ENCODE results near the gene CCR7.
A peak's percentile ranks its signal among the peaks of the same experiment; 100 is the strongest.

Gene CCR7

GRCh38 chr17:40600486-40601046 is 35.3 kb upstream of the CCR7 start:
- H3K27ac ChIP-seq (ENCODE audit: extremely low read depth, low read depth, low read length) = no peak overlapping the region
- ChIA-PET POLR2A (no interaction called here), CTCF (interaction anchor here (0.7 kb wide), 1 partner anchor 1064 kb away, joined by 3 read pairs; no protein-coding TSS in a partner anchor)
- H3K36me3 ChIP-seq (ENCODE audit: control insufficient read depth in 2 of 2, insufficient read depth in 1 of 2, low read length in 2 of 2) = no peaks in the 10 kb centered on the region
- H3K4me3 ChIP-seq (ENCODE audit: low read depth, low read length) = no peak overlapping the region
- H3K4me1 ChIP-seq (ENCODE audit: control insufficient read depth, insufficient read depth, low read length) = no peaks in the 10 kb centered on the region
- H3K9me3 ChIP-seq (ENCODE audit: control insufficient read depth, insufficient read depth, low read depth, low read length) = no peaks in the 10 kb centered on the region
- no peak for TF ChIP-seq TRIM28 (IDR thresholded peaks at IDR 0.05; ENCODE audit: borderline replicate concordance, low read length)
- no peak for TF ChIP-seq ZNF777 (tag by site-specific recombination; IDR thresholded peaks at IDR 0.05; ENCODE audit: borderline replicate concordance)
- TF ChIP-seq, protein P1, sequence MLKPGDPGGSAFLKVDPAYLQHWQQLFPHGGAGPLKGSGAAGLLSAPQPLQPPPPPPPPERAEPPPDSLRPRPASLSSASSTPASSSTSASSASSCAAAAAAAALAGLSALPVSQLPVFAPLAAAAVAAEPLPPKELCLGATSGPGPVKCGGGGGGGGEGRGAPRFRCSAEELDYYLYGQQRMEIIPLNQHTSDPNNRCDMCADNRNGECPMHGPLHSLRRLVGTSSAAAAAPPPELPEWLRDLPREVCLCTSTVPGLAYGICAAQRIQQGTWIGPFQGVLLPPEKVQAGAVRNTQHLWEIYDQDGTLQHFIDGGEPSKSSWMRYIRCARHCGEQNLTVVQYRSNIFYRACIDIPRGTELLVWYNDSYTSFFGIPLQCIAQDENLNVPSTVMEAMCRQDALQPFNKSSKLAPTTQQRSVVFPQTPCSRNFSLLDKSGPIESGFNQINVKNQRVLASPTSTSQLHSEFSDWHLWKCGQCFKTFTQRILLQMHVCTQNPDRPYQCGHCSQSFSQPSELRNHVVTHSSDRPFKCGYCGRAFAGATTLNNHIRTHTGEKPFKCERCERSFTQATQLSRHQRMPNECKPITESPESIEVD (tag by site-specific recombination; IDR thresholded peaks at IDR 0.05) = no peak
- TF ChIP-seq ZSCAN16 (tag by site-specific recombination; IDR thresholded peaks at IDR 0.05) = no peak
- no peak for TF ChIP-seq GLIS2 (tag by site-specific recombination; IDR thresholded peaks at IDR 0.05)
- TF ChIP-seq, protein P2, sequence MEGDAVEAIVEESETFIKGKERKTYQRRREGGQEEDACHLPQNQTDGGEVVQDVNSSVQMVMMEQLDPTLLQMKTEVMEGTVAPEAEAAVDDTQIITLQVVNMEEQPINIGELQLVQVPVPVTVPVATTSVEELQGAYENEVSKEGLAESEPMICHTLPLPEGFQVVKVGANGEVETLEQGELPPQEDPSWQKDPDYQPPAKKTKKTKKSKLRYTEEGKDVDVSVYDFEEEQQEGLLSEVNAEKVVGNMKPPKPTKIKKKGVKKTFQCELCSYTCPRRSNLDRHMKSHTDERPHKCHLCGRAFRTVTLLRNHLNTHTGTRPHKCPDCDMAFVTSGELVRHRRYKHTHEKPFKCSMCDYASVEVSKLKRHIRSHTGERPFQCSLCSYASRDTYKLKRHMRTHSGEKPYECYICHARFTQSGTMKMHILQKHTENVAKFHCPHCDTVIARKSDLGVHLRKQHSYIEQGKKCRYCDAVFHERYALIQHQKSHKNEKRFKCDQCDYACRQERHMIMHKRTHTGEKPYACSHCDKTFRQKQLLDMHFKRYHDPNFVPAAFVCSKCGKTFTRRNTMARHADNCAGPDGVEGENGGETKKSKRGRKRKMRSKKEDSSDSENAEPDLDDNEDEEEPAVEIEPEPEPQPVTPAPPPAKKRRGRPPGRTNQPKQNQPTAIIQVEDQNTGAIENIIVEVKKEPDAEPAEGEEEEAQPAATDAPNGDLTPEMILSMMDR (tag by site-specific recombination; IDR thresholded peaks at IDR 0.05) = no peak
- no peak for TF ChIP-seq ZBTB7A (tag by site-specific recombination; IDR thresholded peaks at IDR 0.05; ENCODE audit: low read depth)
- no peak for TF ChIP-seq ZNF830 (tag by site-specific recombination; IDR thresholded peaks at IDR 0.05; ENCODE audit: low read depth)

GRCh38 chr17:40599468-40599763 is 34.1 kb upstream of the CCR7 start:
- no peaks in the 10 kb centered on the region for H3K4me1 ChIP-seq (ENCODE audit: control insufficient read depth, insufficient read depth, low read length)
- H3K36me3 ChIP-seq (ENCODE audit: control insufficient read depth in 2 of 2, insufficient read depth in 1 of 2, low read length in 2 of 2) = no peaks in the 10 kb centered on the region
- no peak overlapping the region for H3K4me3 ChIP-seq (ENCODE audit: low read depth, low read length)
- TF ChIP-seq ZNF529 (tag by site-specific recombination; IDR thresholded peaks at IDR 0.05; ENCODE audit: insufficient replicate concordance) (no peak), ZNF138 (tag by site-specific recombination; IDR thresholded peaks at IDR 0.05; ENCODE audit: borderline replicate concordance) (no peak), ZNF16 (tag by site-specific recombination; IDR thresholded peaks at IDR 0.05; ENCODE audit: low read depth) (no peak), ZNF223 (tag by site-specific recombination; IDR thresholded peaks at IDR 0.05) (no peak)
- TF ChIP-seq, protein P3, sequence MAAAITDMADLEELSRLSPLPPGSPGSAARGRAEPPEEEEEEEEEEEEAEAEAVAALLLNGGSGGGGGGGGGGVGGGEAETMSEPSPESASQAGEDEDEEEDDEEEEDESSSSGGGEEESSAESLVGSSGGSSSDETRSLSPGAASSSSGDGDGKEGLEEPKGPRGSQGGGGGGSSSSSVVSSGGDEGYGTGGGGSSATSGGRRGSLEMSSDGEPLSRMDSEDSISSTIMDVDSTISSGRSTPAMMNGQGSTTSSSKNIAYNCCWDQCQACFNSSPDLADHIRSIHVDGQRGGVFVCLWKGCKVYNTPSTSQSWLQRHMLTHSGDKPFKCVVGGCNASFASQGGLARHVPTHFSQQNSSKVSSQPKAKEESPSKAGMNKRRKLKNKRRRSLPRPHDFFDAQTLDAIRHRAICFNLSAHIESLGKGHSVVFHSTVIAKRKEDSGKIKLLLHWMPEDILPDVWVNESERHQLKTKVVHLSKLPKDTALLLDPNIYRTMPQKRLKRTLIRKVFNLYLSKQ (tag by site-specific recombination; IDR thresholded peaks at IDR 0.05; ENCODE audit: borderline replicate concordance) = no peak
- POLR2A ChIA-PET = no interaction called here
- no peaks in the 10 kb centered on the region for H3K9me3 ChIP-seq (ENCODE audit: control insufficient read depth, insufficient read depth, low read depth, low read length)
- H3K27ac ChIP-seq (ENCODE audit: extremely low read depth, low read depth, low read length) = no peak overlapping the region
- CTCF ChIA-PET = no interaction called here

DNA sequence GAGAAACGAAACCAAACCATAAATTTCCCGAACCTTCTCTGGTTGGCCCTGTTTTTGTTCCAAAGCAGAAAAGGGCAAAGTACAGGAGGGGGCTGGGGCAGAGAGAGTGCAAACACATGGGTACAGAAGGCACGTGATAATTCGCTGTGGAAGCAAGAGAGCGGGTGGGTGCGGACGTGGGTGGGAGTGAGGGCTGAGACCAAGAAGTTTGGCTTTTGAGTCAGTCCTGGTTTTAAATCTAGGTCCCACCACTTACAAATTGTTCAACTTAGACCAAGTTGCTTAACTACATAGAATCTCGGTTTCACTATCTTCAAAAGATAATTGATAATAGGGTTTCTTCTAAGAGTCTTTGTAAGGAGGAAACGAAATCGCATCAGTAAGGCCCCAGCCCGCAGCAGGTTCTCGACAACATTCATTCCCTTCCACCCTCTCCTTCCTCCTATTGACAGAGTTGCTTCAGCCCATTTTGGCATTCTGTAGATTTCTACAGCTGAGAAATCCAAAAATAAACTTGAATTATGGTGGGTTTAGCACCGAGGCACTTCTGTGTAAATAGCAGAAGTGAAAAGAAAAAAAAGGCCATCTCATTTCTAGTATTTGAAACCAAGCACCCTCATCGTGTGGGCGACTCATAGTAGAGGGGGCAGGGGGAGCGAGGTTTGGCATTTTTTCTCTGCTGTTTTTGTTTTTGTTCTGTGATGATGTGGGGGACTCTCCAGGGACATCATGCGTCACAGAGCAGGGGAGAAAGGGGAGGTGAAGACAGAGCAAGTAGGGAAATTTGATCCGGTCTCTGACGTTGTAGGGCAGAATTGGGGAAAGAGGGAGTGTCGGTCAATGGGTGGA is 33.6 kb upstream of the CCR7 start:
- no peak overlapping the region for H3K4me3 ChIP-seq (ENCODE audit: low read depth, low read length)
- no peaks in the 10 kb centered on the region for H3K9me3 ChIP-seq (ENCODE audit: control insufficient read depth, insufficient read depth, low read depth, low read length)
- TF ChIP-seq ZNF184 (tag by site-specific recombination; IDR thresholded peaks at IDR 0.05) (no peak), GLI2 (tag by site-specific recombination; IDR thresholded peaks at IDR 0.05; ENCODE audit: borderline replicate concordance, low read depth) (no peak), ZNF692 (tag by site-specific recombination; IDR thresholded peaks at IDR 0.05) (no peak), ZFP69B (tag by site-specific recombination; IDR thresholded peaks at IDR 0.05) (no peak), ZNF341 (tag by site-specific recombination; IDR thresholded peaks at IDR 0.05; ENCODE audit: low read depth) (peak; percentile 53), ZNF302 (tag by site-specific recombination; IDR thresholded peaks at IDR 0.05; ENCODE audit: low read depth) (no peak), SP7 (tag by site-specific recombination; IDR thresholded peaks at IDR 0.05) (no peak), ZNF600 (tag by site-specific recombination; IDR thresholded peaks at IDR 0.05) (0 out of 2 replicates have a peak, but pooled peaks have one; percentile 25)
- no peak overlapping the region for H3K27ac ChIP-seq (ENCODE audit: extremely low read depth, low read depth, low read length)
- H3K36me3 ChIP-seq (ENCODE audit: control insufficient read depth in 2 of 2, insufficient read depth in 1 of 2, low read length in 2 of 2) = no peaks in the 10 kb centered on the region
- POLR2A ChIA-PET = no interaction called here
- no peaks in the 10 kb centered on the region for H3K4me1 ChIP-seq (ENCODE audit: control insufficient read depth, insufficient read depth, low read length)
- CTCF ChIA-PET = no interaction called here

Measured in HEK293 (cell line).